Skeletal muscle satellite cell (primary cell): ENCODE data around the gene ZSCAN12.
"Not testable (repeated sequence)": the region's sequence is repeated elsewhere in the genome, so short reads cannot be mapped to it uniquely, and the experiment has no call there.

Experiments used
- H3K27me3 ChIP-seq: 2 replicates; pipeline ENCODE4 v1.7.0; 2013; ENCODE audit warnings: low read length; ENCODE audit not compliant: control insufficient read depth, insufficient read depth
- H3K36me3 ChIP-seq: 2 replicates; pipeline ENCODE4 v1.7.0; 2013; ENCODE audit warnings: mild to moderate bottlenecking, control low read depth, low read length; ENCODE audit not compliant: insufficient read depth
- H3K4me1 ChIP-seq: 2 replicates; pipeline ENCODE4 v1.7.0; 2013; ENCODE audit warnings: low read length; ENCODE audit not compliant: control insufficient read depth, insufficient read depth
- H3K4me2 ChIP-seq: 2 replicates; pipeline ENCODE4 v1.7.0; 2013; ENCODE audit warnings: mild to moderate bottlenecking, low read length
- H3K4me3 ChIP-seq: 2 replicates; pipeline ENCODE4 v1.7.0; 2013; ENCODE audit warnings: low read length
- H3K9ac ChIP-seq: 2 replicates; pipeline ENCODE4 v1.7.0; 2013; ENCODE audit warnings: mild to moderate bottlenecking, low read depth, low read length, moderate library complexity
- H3K9me3 ChIP-seq: replicated peaks from 2 replicates; pipeline ENCODE4 v1.7.0; 2013; ENCODE audit warnings: mild to moderate bottlenecking, control low read depth, low read length

The ZSCAN12 gene

DNA sequence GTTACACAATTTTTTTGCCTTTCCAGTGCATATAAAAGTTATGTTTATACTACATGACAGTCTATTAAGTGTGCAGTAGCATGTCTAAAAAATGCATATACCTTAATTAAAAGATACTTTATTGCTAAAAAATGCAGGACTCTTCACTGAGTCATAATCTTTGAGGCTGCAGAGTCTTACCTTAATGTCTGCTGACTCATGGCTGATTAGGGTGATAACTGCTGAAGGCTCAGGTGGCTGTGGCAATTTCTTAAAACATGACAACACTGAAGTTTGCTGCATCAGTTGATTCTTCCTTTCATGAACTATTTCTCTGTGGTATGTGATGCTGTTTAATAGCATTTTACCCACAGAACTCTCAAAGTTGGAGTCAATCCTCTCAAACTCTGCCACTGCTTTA, 24.6 kb upstream of the ZSCAN12 start:
- H3K9ac ChIP-seq, result no peak overlapping the region
- H3K4me1 ChIP-seq, result no peaks in the 10 kb centered on the region
- peaks cover 4% of the 10 kb centered on the region for H3K36me3 ChIP-seq
- no peaks in the 10 kb centered on the region for H3K27me3 ChIP-seq
- H3K4me2 ChIP-seq, result no peak overlapping the region
- H3K9me3 ChIP-seq, result no peaks in the 10 kb centered on the region
- no peak overlapping the region for H3K4me3 ChIP-seq

DNA sequence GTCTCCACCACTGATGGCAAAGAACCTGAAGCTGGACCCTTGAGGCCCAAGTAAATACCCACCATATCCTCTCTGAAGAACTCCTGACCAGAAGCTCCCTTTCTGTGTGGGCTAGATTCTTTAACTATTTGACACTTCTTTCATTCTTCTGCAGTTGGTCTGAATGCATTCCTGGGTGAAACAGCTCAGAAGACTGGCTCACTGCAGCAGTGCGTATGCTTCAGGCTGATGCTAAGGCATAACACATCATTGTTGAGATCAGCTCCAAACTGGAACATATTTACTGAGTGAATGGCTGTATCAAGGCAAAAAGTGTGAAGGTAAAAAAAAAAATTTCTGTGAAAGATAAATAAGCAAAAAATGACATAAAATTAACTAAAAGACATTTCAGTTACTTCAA, 24.0 kb upstream of the ZSCAN12 start:
- H3K9me3 ChIP-seq, result no peaks in the 10 kb centered on the region
- no peaks in the 10 kb centered on the region for H3K27me3 ChIP-seq
- H3K4me1 ChIP-seq, result no peaks in the 10 kb centered on the region
- H3K9ac ChIP-seq, result no peak overlapping the region
- no peak overlapping the region for H3K4me2 ChIP-seq
- H3K36me3 ChIP-seq, result peaks cover 4% of the 10 kb centered on the region
- H3K4me3 ChIP-seq, result no peak overlapping the region

GRCh38 chr6:28413681-28414080, 14.1 kb upstream of the ZSCAN12 start:
- Histone ChIP-seq H3K36me3 (no peaks in the 10 kb centered on the region), H3K9me3 (no peaks in the 10 kb centered on the region), H3K4me2 (no peak overlapping the region), H3K4me1 (no peaks in the 10 kb centered on the region), H3K27me3 (no peaks in the 10 kb centered on the region), H3K4me3 (no peak overlapping the region), H3K9ac (no peak overlapping the region)

DNA sequence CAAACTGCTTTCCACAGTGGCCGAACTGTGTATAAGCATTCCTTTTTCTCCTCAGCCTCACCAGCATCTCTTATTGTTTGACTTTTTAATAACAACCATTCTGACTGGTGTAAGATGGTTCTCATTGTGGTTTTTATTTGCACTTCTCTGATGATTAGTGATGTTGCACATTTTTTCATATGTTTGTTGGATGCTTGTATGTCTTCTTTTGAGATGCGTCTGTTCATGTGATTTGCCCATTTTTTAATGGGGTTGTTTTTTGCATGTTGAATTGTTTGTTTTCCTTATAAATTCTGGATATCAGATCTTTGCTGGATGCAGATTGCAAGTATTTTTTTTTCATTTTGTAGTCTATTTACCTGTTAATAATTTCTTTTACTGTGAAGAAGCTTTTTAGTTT, 11.2 kb upstream of the ZSCAN12 start:
- Histone ChIP-seq H3K4me3 (no peak overlapping the region), H3K4me2 (no peak overlapping the region)

DNA sequence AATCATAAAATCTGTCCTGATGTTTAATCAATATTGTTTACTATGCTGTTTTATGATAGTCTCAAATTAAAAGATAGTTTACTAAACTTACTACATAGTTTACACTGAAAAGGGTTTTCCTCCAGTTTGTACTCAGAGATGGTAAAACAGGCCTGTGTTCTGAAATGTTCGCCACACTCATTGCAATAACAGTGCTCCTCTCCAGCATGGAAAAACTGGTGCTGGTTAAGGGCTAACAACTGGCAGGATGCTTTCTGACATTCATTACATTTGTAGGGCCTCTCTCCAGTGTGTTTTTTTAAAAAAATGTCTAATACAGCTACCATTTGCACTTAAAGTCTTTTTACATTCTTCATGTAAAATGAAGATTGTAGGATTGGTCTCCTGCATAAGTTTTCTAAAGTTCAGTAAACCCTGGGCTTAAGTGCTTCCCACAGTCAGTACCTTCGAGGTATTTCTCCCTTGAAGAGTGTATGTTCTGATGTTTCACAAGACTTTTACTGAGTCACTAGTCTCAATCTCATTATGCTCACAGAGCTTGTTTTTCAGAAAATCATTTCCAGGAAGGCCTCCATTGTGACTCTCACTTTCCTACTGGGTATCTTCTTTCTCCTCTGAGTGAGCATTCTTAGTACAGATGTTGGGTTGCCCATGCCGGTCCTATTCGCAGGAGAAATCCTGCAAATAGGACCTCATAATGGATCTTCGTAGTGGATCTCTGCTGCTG, 8.7 kb upstream of the ZSCAN12 start:
- Histone ChIP-seq H3K36me3 (no peaks in the 10 kb centered on the region), H3K27me3 (peaks cover 10% of the 10 kb centered on the region), H3K9me3 (no peaks in the 10 kb centered on the region), H3K4me2 (no peak overlapping the region), H3K4me1 (no peaks in the 10 kb centered on the region), H3K9ac (no peak overlapping the region), H3K4me3 (no peak overlapping the region)

More for the DNA sequence above, 11.2 kb upstream of the ZSCAN12 start:
- H3K9ac ChIP-seq, result no peak overlapping the region
- no peaks in the 10 kb centered on the region for H3K4me1 ChIP-seq
- H3K9me3 ChIP-seq, result no peaks in the 10 kb centered on the region
- no peaks in the 10 kb centered on the region for H3K36me3 ChIP-seq
- H3K27me3 ChIP-seq, result peaks cover 8% of the 10 kb centered on the region

DNA sequence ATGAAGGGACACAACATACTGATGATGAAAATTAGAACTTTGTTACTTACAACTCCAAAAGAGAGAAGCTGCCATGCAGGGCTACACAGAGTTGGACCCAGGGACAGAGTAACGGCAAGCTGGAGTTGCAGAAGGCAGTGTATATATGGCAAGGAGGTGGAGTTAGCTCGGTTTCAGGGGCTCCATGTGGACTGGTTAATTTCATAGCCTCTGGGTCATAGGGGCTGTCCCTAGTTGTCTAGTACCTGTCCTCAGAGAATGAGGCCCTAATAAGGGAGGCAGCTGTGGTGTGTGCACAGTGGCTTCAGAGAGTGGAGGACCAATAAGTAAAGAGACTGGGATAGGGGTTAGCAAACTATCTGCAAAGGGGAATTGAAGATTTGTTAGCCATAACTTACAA, 7.9 kb upstream of the ZSCAN12 start:
- no peaks in the 10 kb centered on the region for H3K4me1 ChIP-seq
- H3K27me3 ChIP-seq, result peaks cover 16% of the 10 kb centered on the region
- no peaks in the 10 kb centered on the region for H3K9me3 ChIP-seq
- H3K4me2 ChIP-seq, result no peak overlapping the region
- H3K36me3 ChIP-seq, result no peaks in the 10 kb centered on the region
- H3K4me3 ChIP-seq, result no peak overlapping the region
- H3K9ac ChIP-seq, result no peak overlapping the region

GRCh38 chr6:28403923-28404322, 4.4 kb upstream of the ZSCAN12 start:
- peaks cover 16% of the 10 kb centered on the region for H3K27me3 ChIP-seq
- H3K9me3 ChIP-seq, H3K36me3 ChIP-seq, H3K4me3 ChIP-seq, H3K9ac ChIP-seq, H3K4me1 ChIP-seq, H3K4me2 ChIP-seq: not testable (repeated sequence)

GRCh38 chr6:28402197-28402596, 2.6 kb upstream of the ZSCAN12 start:
- H3K4me2 ChIP-seq, result no peak overlapping the region
- H3K27me3 ChIP-seq, result peaks cover 16% of the 10 kb centered on the region
- H3K9me3 ChIP-seq, result no peaks in the 10 kb centered on the region

DNA sequence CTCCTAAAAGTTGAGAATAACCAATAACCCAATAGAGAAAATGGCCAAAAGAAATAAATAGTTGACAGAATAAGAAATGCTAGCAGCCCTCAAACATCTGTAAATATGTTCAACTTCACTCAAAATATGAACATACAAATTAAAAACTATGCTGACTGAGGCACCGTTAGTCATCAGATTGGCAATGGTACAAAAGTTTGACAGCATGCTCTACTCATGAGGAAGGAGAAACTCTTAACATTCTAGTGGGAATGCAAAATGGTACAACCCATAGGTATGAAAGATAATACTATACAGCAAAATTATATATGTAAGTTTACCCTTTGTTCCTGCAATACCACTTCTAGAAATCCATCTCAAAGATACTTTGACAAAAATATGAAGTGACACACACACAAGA, 1.6 kb upstream of the ZSCAN12 start:
- H3K9ac ChIP-seq, result no peak overlapping the region
- peaks cover 11% of the 10 kb centered on the region for H3K36me3 ChIP-seq
- no peak overlapping the region for H3K4me2 ChIP-seq
- no peak overlapping the region for H3K4me3 ChIP-seq
- peaks cover 12% of the 10 kb centered on the region for H3K27me3 ChIP-seq
- no peaks in the 10 kb centered on the region for H3K9me3 ChIP-seq
- H3K4me1 ChIP-seq, result peaks cover 13% of the 10 kb centered on the region

More at GRCh38 chr6:28402197-28402596, 2.6 kb upstream of the ZSCAN12 start:
- H3K9ac ChIP-seq, result no peak overlapping the region
- H3K36me3 ChIP-seq, result peaks cover 10% of the 10 kb centered on the region
- H3K4me1 ChIP-seq, result peaks cover 8% of the 10 kb centered on the region
- no peak overlapping the region for H3K4me3 ChIP-seq

DNA sequence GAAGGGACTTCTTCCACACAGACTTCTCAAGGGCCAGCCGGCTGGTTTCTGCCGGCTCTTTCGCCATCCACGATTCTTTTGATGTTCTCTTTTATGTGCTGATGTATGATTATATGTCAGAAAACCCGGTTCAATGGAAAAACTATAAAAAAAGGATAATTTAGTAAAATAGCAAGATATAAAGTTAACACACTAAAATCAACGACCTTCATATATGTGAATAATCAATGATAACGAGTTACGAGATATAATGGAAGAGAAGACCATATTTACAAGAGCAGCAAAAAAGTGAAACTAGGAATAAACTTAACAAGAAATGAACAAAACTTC, 540 bp upstream of the ZSCAN12 start:
- H3K36me3 ChIP-seq, result peaks cover 11% of the 10 kb centered on the region
- peak overlapping the region; percentile 93 for H3K9ac ChIP-seq
- peaks cover 8% of the 10 kb centered on the region for H3K27me3 ChIP-seq
- peaks cover 13% of the 10 kb centered on the region for H3K4me1 ChIP-seq
- no peaks in the 10 kb centered on the region for H3K9me3 ChIP-seq
- peak overlapping the region; percentile 95 for H3K4me2 ChIP-seq
- peak overlapping the region; percentile 93 for H3K4me3 ChIP-seq

DNA sequence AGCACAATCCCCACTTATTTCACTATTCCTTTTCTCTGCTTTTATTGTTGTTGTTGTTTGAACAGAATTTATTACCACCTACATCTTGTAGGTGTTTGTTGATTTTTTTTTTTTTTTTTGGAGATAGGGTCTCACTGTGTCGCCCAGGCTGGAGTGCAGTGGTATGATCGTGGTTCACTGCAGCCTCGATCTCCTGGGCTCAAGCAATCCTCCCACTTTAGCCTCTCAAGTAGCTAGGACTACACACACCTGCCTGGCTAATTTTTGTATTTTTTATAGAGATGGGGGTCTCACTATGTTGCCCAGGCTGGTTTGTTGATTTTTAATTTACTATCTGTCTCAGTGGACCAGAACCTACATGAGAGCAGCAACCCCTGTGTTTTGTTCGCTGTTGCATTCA, 3.6 kb downstream of the ZSCAN12 start:
- Histone ChIP-seq H3K4me1 (peaks cover 13% of the 10 kb centered on the region), H3K27me3 (no peaks in the 10 kb centered on the region), H3K36me3 (peaks cover 26% of the 10 kb centered on the region)

DNA sequence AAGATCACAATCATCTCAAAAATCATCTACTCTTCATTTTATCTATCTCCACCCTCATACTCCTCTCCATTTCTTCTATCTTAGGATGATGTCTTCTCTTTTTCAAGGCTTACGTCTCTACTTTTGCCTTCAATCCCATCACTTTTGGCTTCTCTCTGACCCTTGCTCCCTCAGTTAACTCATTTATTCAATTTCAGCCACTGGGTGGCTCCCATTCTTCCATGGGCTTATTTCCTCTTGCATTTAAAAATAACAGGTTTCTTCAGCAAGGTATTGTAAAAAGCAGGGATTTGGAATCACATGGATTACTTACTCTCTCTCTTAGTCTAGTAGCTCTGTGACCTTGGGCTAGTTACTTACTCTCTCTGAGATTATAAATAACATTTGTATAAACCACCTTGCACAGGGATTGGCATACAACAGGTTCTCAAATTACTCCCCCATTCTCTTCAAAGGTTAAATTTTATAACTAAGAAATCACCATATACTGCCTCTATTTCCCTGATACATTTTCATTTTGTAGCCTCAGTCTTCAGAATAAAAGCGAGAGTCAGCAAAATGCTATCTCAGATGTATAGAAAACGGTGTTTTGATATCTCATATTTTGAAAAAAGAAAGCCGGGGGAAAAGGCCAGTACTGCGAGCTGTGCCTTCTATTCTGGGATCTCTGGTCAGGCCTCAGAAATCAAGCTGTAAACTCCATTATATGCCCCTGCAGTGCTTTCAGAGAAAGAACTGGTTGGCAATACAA, 5.5 kb downstream of the ZSCAN12 start:
- no peaks in the 10 kb centered on the region for H3K27me3 ChIP-seq
- H3K36me3 ChIP-seq, result peaks cover 43% of the 10 kb centered on the region
- H3K4me3 ChIP-seq, result no peak overlapping the region
- H3K4me1 ChIP-seq, result peaks cover 13% of the 10 kb centered on the region
- H3K9me3 ChIP-seq, result no peaks in the 10 kb centered on the region
- no peak overlapping the region for H3K4me2 ChIP-seq
- H3K9ac ChIP-seq, result no peak overlapping the region

More for the DNA sequence above, 3.6 kb downstream of the ZSCAN12 start:
- H3K9ac ChIP-seq, result no peak overlapping the region
- H3K9me3 ChIP-seq, result no peaks in the 10 kb centered on the region
- no peak overlapping the region for H3K4me2 ChIP-seq
- no peak overlapping the region for H3K4me3 ChIP-seq
